Fibroblast of peridontal ligament (primary cell): ENCODE data around the gene MMS19.
A peak's percentile ranks its signal among the peaks of the same experiment; 100 is the strongest.
"Not testable (repeated sequence)": the region's sequence is repeated elsewhere in the genome, so short reads cannot be mapped to it uniquely, and the experiment has no call there.

ENCODE experiments used
- DNase-seq: peaks from one replicate; pipeline ENCODE4 v3.0.0-alpha.2; 2010; ENCODE audit errors: extremely low read depth

The MMS19 gene

DNA sequence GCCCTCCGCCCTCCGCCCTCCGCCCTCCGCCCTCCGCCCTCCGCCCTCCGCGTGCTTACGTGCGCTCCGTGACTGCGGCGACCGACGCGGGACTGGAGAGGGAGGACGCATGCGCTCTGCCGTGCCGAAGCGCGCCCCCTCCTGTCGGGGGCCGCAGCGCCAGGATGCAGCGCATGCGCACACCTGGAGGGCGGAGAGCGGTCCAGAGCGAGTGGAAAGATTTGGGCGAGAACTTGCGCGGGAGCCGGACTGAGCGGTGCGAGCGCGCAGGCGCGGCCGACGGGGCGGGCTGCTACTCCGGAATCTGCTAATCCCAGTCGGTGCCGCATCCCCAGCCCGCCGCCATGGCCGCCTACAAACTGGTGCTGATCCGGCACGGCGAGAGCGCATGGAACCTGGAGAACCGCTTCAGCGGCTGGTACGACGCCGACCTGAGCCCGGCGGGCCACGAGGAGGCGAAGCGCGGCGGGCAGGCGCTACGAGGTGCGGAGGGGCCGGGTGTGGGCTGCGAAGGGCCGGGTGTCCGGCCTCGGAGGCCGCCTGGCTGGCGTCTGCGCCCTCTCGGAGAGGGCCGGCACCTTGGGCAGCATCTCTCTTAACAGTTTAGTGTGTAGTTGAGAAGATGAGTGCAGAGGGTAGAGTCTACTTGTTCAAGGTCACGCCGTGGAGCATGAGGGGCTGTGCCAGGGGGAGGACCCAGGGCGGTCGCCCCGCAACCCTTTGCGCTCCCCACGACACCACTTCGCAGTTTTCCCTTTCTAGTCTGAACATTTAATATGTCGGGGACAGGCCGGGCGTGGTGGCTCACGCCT, 72.1 kb downstream of the MMS19 start, which contains the start of gene PGAM1:
Gene PGAM1 (plus strand): TSS at position 228 of the 812 bp plus-strand sequence. CDS start 117 bp downstream, at position 345.
- DNase-seq: peak; percentile 95

DNA sequence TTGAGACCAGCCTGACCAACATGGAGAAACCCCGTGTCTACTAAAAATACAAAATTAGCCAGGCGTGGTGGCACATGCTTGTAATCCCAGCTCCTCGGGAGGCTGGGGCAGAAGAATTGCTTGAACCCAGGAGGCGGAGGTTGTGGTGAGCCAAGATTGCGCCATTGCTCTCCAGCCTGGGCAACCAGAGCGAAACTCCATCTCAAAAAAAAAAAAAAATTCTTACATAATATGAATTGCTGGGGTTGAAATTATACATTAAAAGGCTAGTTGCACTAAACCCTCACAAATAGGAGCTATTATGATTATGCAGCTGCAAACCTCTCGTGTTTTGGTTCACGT, 74.5 kb downstream of the MMS19 start:
- DNase-seq: not testable (repeated sequence)

DNA sequence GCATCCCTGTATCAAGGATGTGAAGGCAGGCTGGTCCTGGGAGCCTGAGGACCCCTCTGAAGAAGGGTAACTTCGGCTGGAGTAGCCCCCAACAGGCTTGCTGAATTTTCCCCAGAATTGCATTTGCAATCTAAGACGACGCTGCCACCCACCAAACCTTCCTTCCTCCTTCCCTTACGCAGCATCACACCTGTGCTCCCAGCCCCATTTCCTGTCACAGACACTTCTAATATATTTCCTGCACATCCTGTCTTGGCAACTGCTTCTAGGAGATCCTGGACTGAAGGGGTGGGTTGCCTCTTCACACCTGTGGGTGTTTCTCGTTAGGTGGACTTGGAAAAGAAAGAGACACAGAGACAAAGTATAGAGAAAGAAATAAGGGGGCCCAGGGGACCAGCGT, 81.7 kb downstream of the MMS19 start:
- no peak for DNase-seq

- no peak for DNase-seq
Observed at GRCh38 chr10:97412891-97413304, 85.3 kb downstream of the MMS19 start.

DNA sequence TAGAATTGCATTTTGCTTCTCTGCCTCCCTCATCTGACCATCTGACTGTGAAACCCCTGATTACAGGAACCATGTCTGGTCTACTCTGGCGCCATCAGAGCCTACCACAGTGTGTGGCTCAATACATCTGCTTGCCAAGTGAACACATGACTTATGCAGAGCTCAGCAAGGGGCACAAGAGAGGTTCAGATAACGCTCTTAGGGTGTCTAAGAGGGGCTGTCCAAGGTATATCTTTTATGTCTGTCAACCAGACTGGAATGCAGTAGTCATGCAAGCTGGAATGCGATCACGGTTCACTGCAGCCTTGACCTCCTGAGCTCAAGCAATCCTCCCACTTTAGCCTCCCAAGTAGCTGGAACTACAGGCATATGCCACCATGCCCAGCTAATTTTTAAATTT, 86.8 kb downstream of the MMS19 start:
- no peak for DNase-seq

GRCh38 chr10:97408496-97408992, 89.7 kb downstream of the MMS19 start:
- no peak for DNase-seq
